Nephron (organoid): ENCODE measurements around the gene PLXNA4.

Experiments
- H3K27ac Mint-ChIP-seq, 3 experiments: 2 replicates each; pipeline ENCODE4 v1.8.0; 2020; ENCODE audit warnings: mixed read lengths in 3 of 3, mild to moderate bottlenecking in 2 of 3, moderate library complexity in 1 of 3
- H3K27me3 Mint-ChIP-seq: 2 replicates; pipeline ENCODE4 v1.8.0; 2021; ENCODE audit warnings: low read depth, mild to moderate bottlenecking, moderate library complexity, mixed read lengths
- H3K36me3 Mint-ChIP-seq: 2 replicates; pipeline ENCODE4 v1.8.0; 2020; ENCODE audit warnings: low read depth, mixed read lengths
- H3K4me1 Mint-ChIP-seq: 2 replicates; pipeline ENCODE4 v1.8.0; 2020; ENCODE audit warnings: mixed read lengths
- H3K4me3 Mint-ChIP-seq, 3 experiments: 2 replicates each; pipeline ENCODE4 v1.8.0; 2020; ENCODE audit warnings: mild to moderate bottlenecking in 3 of 3, mixed read lengths in 3 of 3, moderate library complexity in 2 of 3
- H3K9me3 Mint-ChIP-seq: 2 replicates; pipeline ENCODE4 v1.8.0; 2020; ENCODE audit warnings: mixed read lengths
- CTCF ChIP-seq, 3 experiments: fragments of 200-600 bp; sonication (generic); IDR thresholded peaks; one replicate each; pipeline ENCODE4 v1.5.0; 2021; ENCODE audit warnings: antibody characterized with exemption in 3 of 3; ENCODE audit not compliant: unreplicated experiment in 3 of 3

The PLXNA4 gene

GRCh38 chr7:132318352-132319318 is 257.6 kb downstream of the PLXNA4 start:
- no peaks in the 10 kb centered on the region for H3K36me3 Mint-ChIP-seq
- H3K4me1 Mint-ChIP-seq = peaks cover 22% of the 10 kb centered on the region
- H3K27ac Mint-ChIP-seq = peak overlapping the region in 1 of 3 experiments; percentile 7
- H3K9me3 Mint-ChIP-seq = peaks cover 3% of the 10 kb centered on the region
- TF ChIP-seq CTCF (IDR thresholded peaks at IDR 0.05; ENCODE audit: unreplicated experiment in 3 of 3) = peak; percentile 88 to 95 (median 93)
- H3K27me3 Mint-ChIP-seq = peaks cover 58% of the 10 kb centered on the region
- H3K4me3 Mint-ChIP-seq = peak overlapping the region; percentile 1 to 36 (median 21)

GRCh38 chr7:132317701-132318351 is 258.4 kb downstream of the PLXNA4 start:
- H3K4me1 Mint-ChIP-seq = peaks cover 22% of the 10 kb centered on the region

GRCh38 chr7:132312531-132313055 is 263.7 kb downstream of the PLXNA4 start:
- Mint-ChIP-seq H3K27ac (no peak overlapping the region), H3K4me1 (peaks cover 18% of the 10 kb centered on the region), H3K27me3 (peaks cover 28% of the 10 kb centered on the region), H3K36me3 (no peaks in the 10 kb centered on the region), H3K9me3 (peaks cover 3% of the 10 kb centered on the region), H3K4me3 (no peak overlapping the region)
- no peak for TF ChIP-seq CTCF (IDR thresholded peaks at IDR 0.05; ENCODE audit: unreplicated experiment in 3 of 3)

More at GRCh38 chr7:132317701-132318351, 258.4 kb downstream of the PLXNA4 start:
- H3K27ac Mint-ChIP-seq = no peak overlapping the region
- no peak for TF ChIP-seq CTCF (IDR thresholded peaks at IDR 0.05; ENCODE audit: unreplicated experiment in 3 of 3)
- H3K9me3 Mint-ChIP-seq = peaks cover 3% of the 10 kb centered on the region
- H3K27me3 Mint-ChIP-seq = peaks cover 56% of the 10 kb centered on the region
- H3K36me3 Mint-ChIP-seq = no peaks in the 10 kb centered on the region
- H3K4me3 Mint-ChIP-seq = no peak overlapping the region

- no peak overlapping the region for H3K4me3 Mint-ChIP-seq
- H3K27me3 Mint-ChIP-seq = peaks cover 31% of the 10 kb centered on the region
- no peak for TF ChIP-seq CTCF (IDR thresholded peaks at IDR 0.05; ENCODE audit: unreplicated experiment in 3 of 3)
- H3K9me3 Mint-ChIP-seq = peaks cover 1% of the 10 kb centered on the region
- no peaks in the 10 kb centered on the region for H3K36me3 Mint-ChIP-seq
- H3K4me1 Mint-ChIP-seq = peaks cover 12% of the 10 kb centered on the region
- H3K27ac Mint-ChIP-seq = no peak overlapping the region
Observed at GRCh38 chr7:132311733-132312132, 264.5 kb downstream of the PLXNA4 start.

- peaks cover 10% of the 10 kb centered on the region for H3K4me1 Mint-ChIP-seq
- no peak for TF ChIP-seq CTCF (IDR thresholded peaks at IDR 0.05; ENCODE audit: unreplicated experiment in 3 of 3)
- no peak overlapping the region for H3K4me3 Mint-ChIP-seq
- H3K9me3 Mint-ChIP-seq = no peaks in the 10 kb centered on the region
- peaks cover 37% of the 10 kb centered on the region for H3K27me3 Mint-ChIP-seq
- no peaks in the 10 kb centered on the region for H3K36me3 Mint-ChIP-seq
- no peak overlapping the region for H3K27ac Mint-ChIP-seq
Observed at GRCh38 chr7:132309102-132309805, 267.0 kb downstream of the PLXNA4 start.
